Right forelimb (tissue), 1 donor: Measurements from ENCODE around the gene ERICH6B.

ENCODE experiments used
- DNase-seq: peaks from one replicate; pipeline ENCODE4 v3.0.0-alpha.2; 2018

Gene ERICH6B

DNA sequence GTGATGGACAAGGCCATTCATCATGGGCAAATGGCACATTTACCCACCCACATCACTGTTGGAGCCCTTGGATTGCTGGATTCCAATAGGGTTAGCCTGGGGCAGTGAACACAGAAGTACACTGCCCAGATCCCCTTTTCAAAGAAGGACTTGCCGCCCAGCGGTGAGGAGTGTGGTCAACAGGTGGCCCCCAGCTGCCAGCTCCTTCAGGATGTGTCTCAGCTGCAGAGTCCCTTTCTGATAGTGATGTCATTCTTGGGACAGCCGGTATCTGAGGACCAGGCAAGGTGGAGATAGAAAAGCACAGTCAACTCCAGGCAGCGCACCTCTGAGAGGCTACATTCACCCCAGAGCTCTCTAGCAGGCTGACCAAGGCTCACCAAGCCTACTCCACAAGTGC lies 16.9 kb downstream of the ERICH6B start:
- DNase-seq = no peak

DNA sequence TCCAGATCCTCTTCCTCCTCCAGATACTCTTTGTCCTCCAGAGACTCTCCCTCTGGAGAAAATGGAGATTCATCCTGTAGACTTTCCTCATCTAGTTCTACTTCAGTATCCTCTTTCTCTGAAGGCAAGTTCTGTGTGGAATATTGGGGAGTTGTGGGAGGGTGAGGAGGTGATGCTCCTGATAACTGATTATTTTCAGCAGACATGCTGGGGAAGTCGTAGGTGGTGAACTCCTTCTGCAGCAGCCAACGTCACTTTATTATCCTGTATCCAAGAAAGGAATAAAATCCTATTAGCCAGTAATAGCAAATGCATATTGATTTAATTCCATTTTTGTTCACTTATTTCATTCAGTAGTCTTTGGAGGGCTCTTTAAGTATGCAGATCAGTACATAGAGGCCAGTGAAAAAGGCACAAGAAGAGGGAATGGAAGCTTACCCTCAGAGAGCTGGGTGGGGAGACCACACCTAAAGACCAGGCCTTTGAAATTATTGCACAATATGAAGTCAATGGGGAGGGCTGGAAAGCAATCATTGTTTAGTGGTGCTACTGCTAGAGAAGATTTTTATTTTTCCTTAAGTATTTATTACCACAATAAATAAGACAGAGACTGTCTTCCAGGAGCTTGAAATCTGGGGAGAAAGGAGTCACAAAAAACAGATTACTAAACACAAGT lies 18.6 kb downstream of the ERICH6B start:
- DNase-seq = no peak

DNA sequence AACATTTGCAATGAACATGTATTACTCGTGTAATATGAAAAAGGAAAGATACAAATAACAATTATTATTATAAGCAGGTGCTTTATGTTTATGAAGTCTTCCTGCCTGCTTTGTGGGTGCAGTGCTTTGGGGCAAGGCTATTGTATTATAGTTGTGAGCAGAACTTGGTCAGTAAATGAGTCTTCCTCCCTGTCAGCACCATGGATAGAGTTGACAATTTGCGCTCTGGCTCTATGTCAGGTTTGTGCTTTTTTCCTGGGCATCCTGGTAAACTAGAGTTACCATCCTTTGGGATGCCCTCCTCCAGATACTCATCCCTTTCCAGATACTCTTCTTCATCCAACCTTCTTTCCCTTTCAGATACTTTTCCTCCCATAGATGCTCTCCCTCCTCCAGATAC lies 19.6 kb downstream of the ERICH6B start:
- DNase-seq = no peak

DNA sequence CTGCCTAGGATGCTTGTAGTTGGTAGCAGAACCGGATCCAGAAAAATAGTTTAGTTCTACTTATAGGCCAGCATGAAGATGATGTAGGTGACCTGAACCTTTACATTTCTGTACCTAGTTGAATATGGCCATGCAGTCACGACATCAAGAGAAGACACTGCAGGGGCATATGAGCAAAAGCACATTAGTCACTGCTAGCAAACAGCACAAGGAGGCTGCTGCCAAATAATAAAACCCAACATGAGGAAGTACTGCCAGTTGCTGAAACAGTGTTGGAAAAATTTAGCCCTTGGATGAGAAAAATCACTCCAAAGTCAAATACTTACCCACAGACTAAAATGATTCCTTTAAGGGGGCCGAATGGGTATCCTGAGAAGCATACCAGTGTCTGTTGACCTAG lies 20.8 kb downstream of the ERICH6B start:
- DNase-seq = no peak

DNA sequence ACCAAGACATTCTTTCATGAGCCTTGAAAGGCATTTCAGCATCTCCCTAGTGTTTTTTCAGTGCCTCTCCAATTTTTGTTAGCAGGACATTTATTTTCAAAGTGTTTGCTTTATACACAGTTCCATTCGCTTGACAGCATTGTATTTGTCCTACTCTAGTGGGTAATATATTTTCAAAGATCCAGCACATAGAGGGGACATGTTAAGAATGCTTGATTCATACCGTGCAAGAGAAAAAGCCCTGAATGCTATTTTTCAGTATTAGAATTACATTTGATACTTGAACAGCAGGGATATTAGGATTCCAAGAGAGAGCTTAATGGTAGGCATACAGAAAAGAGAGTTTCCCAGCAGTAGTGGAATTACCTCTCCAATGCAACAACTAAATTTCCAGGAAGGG lies 21.3 kb downstream of the ERICH6B start:
- no peak for DNase-seq

DNA sequence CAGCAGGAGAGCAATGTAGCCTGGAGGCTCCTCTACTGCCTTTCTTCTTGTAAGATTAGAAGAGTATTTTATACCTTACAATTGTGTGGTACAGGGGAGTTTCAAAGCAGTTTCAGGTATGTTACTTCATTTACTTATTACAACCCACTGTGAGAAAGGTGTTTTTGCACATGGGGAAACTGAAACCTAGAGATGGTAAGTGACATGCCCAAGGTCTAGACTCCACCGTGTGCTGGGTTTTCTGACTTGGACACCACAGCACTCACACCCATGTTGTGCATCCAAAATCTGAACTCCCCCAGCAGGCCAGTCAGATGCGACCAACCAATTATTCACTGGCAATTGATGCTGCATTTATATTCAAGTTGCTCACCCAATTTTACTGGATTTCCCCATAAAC lies 22.8 kb downstream of the ERICH6B start:
- no peak for DNase-seq

DNA sequence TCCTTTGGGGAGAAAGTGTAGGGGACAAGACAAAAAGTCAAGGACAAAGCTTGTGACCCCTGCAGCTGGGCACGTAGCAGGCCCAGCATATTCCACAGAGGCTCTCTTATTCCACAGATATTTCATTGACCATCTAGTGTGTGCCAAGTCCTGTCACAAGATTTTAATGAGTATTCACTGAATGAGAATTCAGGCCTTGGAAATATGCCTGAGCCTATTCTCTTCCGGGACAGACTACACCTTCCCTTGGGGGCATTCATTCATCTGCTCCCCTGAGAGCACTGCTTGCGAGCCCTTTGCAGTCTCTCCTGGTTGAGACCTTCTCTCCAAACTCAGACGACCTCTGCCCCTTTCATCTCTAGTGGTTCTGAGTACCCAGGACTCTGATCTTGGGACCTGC lies 25.5 kb downstream of the ERICH6B start:
- no peak for DNase-seq

DNA sequence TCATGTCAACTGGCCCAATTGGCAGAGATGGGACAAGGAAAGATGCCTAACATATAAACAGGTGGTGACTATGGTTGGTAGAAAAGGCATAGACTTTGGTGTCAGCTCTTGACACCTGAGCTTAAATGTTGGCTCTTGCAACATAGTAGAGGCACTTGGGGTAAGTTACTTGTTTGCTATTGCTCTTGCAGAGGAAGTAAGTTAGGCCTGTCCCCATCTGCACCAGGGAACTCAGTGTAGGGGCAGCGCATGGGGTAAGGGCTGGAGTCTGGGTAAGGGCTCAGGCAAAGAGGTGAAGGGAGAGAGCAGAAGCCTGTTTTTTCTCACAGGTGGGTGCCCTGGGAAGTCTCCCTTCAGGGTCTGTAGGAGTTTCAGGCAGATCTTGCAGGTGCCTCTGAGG lies 27.6 kb downstream of the ERICH6B start:
- no peak for DNase-seq

DNA sequence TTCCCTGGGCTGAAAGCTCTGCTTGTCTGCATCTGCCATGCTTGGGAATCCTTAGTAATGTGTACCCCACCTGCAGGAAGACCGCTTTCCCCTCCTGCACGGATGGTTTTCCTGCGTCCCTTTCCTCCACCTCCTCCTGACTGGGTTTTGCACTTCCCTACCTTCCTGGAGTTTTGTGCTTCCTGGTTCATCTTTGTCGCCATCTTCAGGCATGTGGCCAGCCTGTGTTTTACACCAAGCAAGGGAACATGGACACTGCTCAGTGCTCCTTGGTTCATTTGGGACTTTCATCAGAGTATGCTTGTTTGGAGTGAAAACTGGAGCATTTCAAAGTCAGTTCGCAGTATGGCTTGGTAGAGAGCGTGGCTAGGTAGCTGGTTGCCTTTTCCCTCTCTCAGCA lies 30.7 kb downstream of the ERICH6B start:
- no peak for DNase-seq

DNA sequence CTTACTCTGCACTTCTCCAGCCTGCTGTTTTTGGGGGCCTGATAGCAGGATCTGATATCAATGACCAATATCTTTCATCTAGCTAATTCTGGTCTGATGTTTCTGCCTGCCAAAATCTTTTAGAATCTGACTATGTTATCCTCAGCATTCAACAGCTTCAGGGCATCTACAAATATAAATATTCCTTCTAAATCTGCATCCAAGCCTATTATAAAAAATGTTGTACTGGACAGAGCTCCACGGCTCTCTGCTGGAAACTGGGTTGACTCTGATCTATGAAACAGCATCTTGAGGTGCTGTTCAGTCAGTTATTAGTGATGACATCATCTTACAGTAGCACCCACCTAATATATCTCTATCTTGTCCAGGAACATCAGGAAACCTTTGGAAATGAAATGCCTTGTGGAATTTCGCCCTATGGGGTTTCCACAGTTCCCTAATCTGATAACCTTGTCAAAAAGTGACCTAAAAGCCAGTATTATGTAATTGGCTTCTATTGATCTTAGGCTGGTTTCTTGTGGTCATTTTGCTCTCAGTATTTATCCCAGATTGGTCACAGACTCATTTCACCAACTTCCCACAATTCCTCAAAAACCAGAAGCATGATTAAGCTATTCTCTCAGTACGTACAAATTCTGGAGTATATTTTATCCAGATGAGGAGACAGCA lies 33.0 kb downstream of the ERICH6B start:
- no peak for DNase-seq

DNA sequence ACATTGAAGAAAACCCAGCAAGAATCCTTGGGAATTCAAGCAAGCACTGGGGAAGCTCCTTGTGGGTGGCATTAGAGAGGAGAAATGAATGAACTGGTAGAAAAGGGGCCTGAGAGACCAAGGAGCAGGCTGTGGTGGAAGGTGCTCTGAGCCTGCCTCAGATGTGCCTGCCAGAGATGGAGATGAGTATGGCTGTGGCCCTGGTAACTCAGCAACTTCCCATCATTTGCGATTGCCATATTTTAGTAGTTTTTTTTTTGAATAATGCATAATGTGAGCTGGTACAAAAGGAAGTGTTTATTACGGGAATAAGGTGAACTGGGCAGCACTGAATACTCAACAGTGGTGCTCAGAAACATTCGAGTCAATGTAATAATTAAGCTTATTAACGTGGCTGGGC lies 39.1 kb downstream of the ERICH6B start:
- no peak for DNase-seq

DNA sequence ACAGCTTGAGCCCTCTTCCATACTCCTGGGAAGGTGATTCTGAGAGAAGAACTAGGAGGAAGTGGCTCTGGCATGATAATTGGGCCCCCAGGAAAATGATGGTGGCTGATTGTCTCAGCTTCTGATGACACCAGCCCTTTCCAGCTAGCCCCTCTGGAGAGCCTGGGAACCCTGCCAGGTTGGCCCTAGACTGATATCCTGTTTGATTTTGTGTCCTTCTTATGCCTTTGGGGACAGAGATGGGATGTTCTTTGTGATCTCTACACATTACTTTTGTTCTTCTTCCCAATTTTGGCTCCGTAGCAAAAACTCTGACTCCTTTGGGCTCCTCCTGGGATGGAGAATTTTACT lies 39.7 kb downstream of the ERICH6B start:
- DNase-seq = no peak

DNA sequence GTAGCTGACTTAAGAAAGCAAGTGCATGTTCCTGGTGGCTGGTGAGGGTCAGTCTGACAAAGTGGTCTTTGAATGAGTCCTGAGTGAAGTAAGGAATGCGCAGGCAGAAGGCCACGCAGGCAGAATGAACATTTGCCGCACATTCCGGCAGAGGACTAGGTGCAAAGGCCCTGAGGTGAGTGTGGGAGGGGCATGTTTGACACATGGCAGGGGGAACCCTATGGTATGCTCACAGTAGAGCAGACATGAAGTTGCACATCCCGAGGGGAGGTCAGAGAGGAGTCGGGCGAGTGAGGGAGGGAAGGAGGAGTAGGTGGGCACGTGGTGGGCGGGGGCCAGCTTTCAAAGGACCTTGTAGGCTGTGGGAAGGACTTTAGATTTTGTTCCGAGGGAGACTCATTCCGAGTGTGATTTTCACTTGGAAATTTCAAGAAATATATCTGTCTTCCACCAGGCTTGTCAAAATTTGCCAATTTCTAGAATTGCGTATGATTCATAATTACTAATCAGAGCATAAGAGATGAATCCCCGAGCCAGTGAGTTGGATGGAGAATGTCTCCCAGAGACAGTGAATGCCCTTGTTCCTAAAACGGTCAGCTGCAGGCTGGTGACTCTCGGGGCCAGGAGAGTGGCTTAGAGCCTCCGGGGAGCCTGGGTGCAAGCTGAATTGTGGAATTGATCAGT lies 40.3 kb downstream of the ERICH6B start:
- DNase-seq = no peak

DNA sequence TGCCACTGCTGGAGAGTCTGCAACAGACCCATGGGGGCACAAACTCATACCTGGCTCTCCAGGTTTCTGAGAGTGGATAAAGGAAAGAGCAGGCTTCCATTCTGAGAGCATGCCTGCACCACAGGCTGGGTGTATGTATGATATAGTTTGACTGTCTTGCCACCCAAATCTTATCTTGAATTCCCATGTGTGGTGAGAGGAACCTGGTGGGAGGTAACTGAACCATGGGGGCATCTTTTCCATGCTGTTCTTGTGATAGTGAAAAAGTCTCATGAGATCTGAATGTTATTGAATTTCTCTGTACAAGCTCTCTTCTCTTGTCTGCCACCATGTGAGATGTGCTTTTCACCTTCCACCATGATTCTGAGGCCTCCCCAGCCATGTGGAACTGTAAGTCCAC lies 50.2 kb downstream of the ERICH6B start:
- no peak for DNase-seq

DNA sequence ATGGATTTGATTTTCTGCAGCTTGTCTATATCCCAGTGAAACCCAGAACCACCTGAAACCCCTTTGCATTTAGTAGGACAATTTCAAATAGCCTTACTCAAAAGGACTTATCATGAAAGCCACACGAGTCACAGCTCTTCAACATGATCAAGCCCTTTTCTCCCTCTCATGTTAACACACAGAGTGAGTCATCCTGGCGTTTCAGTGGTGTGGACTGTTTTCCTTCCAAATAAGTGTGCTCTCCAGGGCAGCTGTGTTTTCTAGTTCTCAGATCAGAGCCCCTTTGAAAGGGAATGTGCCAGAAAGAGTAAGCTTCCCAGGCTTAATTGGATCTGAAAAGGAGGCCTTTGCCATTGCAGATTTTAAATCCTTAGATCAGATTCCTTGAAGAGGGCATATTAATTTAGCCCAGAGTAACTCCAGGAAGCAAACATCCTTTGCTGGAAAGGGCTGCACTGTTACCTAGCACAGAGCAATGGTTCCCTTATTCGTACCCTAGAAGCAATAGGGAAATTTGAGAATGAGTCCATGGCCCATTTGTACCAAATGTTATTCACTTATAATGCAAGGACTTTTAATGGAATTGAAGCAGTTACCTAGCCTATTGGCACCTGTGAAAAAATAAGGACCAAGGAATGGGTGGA lies 51.3 kb downstream of the ERICH6B start:
- no peak for DNase-seq

DNA sequence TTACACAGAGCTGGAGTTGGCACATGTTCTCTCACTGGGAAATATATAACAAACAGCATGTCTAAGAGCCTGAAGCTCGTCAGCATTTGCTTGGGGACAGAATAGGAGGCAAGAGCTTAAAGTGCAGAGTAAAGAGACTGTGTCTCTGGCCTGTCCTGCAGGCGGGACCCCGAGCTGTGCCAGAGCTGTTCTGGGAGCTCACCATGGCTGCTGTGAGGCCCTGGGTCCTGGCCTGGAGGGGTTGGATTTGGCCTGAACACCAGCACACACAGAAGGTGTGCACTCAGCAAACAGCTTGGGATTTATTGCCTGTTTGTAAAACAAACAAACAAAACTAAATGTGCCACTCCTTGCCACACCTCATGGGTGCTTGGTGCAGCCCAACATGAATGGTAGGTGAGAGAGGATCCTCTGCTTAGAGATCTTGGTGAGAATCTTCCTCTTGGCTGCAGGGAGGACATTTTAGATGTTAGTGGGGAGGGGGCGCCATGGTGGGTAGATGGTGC lies 60.9 kb downstream of the ERICH6B start:
- DNase-seq = no peak

DNA sequence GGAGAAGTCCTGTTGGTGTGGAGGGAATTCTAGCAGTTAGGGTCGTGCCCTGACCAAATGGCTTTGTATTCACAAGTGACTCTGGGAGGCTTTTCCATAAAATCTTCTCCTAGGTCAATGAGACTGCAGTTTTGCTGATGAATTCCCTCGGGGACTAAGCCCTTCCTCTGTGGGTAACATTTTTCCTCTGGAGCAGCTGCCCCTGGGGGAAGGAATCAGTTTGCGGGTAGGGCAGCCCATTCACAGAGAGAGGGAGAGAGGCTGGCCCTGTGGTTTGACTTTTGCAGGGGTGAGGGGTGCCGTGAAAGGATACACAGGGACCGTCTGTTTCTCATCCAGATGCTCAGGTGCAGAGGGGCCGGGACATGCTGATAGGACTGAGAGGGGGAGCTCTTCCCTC lies 67.3 kb downstream of the ERICH6B start:
- no peak for DNase-seq

DNA sequence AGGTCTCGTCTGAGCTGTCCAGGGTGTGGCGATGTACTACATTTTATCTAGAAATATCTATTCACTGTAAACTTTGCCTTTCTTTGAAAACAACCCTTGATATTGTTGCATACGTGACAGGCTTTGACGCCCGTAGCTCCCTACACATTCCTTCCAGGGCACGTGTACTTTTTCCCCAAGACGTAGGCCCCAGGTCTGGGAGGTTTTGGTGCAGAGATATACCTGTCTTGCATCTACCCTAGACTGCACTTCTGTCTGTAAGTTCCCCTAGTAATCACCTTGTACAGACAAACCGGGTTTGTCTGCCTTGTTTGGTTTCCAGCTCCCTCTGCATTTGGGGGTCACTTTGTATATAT lies 69.2 kb downstream of the ERICH6B start:
- no peak for DNase-seq

DNA sequence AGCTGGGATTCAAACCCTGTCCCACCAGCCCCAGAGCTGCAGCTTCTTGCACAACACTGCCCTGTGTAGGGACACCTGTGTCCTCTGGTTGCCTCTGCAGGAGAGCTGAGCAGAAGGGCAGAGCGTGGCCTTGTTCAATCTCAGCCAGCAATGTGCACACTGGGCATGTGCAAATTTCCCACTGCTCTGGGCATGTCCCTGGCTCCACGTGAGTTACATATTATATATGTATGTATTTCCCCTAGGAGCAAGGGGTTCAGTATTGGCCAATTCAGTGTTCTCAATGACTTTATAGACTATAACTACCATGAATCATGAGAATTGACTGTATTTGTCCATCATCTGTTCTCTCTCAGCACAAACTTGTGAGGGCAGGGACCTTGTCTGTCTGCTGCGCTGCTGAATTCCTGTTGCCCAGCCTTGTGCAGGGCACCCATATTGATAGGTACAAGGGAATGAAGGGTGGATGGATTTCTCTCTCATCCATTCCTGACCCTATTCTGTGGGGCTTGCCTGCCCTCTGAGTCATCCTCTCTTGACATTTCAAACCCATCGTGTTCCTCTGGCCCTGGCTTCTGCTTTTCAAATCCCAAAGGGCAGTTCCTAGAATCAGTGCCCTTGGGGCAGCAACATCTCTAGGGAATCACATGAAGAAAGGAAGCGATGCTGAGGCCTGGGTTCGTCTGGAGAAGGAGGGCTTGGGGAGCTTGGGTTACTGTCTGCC lies 69.7 kb downstream of the ERICH6B start:
- no peak for DNase-seq

DNA sequence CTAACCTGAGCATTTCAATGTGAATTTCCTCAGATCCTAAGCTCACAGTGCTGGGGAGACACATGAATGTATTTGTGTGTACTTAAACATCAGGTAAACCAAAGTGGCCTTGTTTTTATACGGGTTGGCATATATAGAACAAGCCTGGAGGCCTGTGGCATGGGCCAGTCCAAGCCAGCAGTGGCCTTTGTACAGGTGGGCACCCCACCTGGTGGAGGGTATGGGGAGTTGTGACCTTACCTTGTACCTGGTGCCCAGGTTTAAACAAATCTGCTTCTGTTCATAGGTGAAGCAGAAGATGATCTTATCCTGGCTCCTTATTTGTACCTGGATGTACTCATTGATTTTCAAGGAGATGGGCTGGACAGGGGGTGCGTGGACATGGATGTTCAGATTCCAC lies 71.0 kb downstream of the ERICH6B start:
- DNase-seq = no peak

DNA sequence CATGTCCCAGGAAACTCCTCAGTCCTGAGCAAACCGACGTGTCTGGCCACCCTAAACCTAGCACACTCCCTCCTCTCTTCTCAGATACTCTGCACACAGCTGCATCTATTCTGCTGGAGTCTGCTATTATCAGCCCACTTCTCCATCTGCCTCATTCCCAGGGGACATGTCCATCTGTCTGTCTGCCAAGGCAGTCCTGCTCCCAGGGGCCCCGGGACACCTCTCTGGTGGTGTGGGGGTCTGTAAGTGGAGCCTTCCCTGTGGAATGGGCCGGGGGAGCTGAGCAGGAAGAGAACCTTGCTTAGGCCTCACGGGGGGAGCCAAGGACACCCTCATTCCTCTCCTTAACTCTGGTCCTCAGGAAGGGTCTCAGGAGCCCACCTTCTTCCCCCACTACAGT lies 72.7 kb downstream of the ERICH6B start:
- no peak for DNase-seq

DNA sequence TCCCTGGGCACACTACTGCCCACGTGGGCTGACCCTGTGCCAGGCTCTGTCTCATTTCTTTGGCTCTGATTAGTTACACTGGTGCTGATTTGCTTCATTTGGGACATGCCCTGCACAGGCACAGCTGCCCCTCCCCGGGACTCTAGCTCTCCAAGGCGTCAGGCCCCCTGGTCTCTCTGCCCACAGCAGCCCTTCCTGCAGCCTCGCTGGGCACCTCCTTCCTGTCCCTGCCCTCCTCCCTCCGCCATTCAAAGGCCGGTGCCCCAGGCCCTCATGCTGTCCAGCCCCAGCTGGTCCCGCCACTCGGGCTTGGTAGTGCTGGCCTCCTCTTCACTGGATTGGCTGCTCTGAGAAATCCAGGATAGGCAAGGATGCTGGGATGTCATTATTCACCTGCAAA lies 73.1 kb downstream of the ERICH6B start:
- DNase-seq = no peak

DNA sequence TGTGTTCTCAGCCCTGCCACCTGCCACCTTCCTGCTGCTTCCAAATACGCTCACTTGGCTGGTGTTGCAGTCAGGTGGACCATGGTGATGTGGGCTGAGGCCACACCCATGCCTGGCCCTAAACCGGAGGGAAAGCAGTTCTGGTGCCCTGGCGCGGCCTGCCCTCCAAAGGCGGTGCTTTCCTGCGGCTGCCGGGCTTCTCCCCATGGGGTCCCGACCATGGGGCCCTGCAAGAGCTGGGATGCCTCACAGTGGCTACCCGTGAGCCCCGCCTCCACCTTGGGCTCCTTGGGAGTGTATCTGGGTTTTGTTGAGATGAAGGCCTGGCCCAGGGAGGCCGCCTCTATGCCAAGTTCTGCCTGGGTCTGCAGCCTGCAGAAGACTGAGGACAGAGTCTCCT lies 73.7 kb downstream of the ERICH6B start:
- DNase-seq = no peak
